ENCODE data around the gene CHN2. TPM values are rescaled to one million over a fixed set of nuclear protein-coding genes. Genes with fewer than 3 reads are reported as not detected.

Gene CHN2
- total RNA-seq, 1 donor from 2014 or later, result 0.64 TPM

- Mint-ChIP-seq H3K4me1 (ENCODE audit: unreplicated experiment) (no peaks in the 10 kb centered on the region), H3K9me3 (ENCODE audit: unreplicated experiment) (no peaks in the 10 kb centered on the region), H3K27me3 (ENCODE audit: unreplicated experiment) (peaks cover 15% of the 10 kb centered on the region), H3K36me3 (ENCODE audit: unreplicated experiment) (no peaks in the 10 kb centered on the region), H3K27ac (ENCODE audit: unreplicated experiment) (no peak overlapping the region), H3K4me3 (ENCODE audit: unreplicated experiment) (no peak overlapping the region)
- TF ChIP-seq, protein P1, sequence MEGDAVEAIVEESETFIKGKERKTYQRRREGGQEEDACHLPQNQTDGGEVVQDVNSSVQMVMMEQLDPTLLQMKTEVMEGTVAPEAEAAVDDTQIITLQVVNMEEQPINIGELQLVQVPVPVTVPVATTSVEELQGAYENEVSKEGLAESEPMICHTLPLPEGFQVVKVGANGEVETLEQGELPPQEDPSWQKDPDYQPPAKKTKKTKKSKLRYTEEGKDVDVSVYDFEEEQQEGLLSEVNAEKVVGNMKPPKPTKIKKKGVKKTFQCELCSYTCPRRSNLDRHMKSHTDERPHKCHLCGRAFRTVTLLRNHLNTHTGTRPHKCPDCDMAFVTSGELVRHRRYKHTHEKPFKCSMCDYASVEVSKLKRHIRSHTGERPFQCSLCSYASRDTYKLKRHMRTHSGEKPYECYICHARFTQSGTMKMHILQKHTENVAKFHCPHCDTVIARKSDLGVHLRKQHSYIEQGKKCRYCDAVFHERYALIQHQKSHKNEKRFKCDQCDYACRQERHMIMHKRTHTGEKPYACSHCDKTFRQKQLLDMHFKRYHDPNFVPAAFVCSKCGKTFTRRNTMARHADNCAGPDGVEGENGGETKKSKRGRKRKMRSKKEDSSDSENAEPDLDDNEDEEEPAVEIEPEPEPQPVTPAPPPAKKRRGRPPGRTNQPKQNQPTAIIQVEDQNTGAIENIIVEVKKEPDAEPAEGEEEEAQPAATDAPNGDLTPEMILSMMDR (IDR thresholded peaks at IDR 0.05), result no peak
- no peak for DNase-seq (ENCODE audit: extremely low spot score, unreplicated experiment)
These were observed 222.3 kb downstream of the CHN2 start for GRCh38 chr7:29416938-29417305.

DNA sequence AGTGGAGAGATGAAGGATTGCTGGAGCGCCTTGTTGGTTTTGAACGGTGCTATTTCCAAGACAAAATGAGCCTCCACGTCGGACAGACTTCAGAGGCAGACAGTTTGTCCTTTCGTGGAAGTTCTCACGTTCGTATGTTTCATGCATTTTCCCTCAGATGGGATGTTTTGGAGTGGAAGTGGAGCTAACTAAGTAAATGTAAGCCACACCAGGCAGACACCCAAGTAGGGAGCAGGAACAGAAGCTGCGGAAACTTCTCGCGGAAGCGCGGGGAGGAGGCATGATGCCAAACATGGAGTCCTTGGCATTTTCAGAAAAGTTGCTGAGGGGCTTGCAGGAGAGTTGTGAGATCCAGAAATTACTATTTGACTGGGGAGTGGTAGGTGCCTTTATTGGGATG is 223.5 kb downstream of the CHN2 start:
- H3K4me1 Mint-ChIP-seq (ENCODE audit: unreplicated experiment), result no peaks in the 10 kb centered on the region
- H3K27me3 Mint-ChIP-seq (ENCODE audit: unreplicated experiment), result peaks cover 21% of the 10 kb centered on the region
- TF ChIP-seq, protein P1 (IDR thresholded peaks at IDR 0.05), result no peak
- no peaks in the 10 kb centered on the region for H3K9me3 Mint-ChIP-seq (ENCODE audit: unreplicated experiment)
- no peak for DNase-seq (ENCODE audit: extremely low spot score, unreplicated experiment)
- no peak overlapping the region for H3K4me3 Mint-ChIP-seq (ENCODE audit: unreplicated experiment)
- no peaks in the 10 kb centered on the region for H3K36me3 Mint-ChIP-seq (ENCODE audit: unreplicated experiment)
- no peak overlapping the region for H3K27ac Mint-ChIP-seq (ENCODE audit: unreplicated experiment)

DNA sequence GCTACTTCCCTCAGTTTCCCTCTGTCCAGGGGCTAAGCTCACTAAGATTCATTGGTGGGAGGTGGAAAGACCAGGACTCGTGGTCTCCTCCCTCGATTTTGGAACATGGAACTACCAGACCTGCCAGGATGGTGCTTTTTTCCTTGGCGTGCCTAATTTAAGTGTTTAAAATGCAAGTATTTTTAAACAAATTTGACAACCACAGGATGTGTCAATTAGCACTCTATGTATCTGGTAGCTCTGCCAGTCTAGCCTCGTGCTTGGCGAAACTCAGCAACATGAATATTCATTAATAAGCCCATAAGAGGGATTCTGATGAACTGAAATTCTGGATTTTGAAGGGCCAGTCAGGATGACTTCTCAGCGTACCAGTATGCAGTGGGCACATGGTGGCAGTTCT is 224.1 kb downstream of the CHN2 start:
- no peak for DNase-seq (ENCODE audit: extremely low spot score, unreplicated experiment)
- Mint-ChIP-seq H3K4me1 (ENCODE audit: unreplicated experiment) (no peaks in the 10 kb centered on the region), H3K27ac (ENCODE audit: unreplicated experiment) (no peak overlapping the region), H3K36me3 (ENCODE audit: unreplicated experiment) (no peaks in the 10 kb centered on the region), H3K4me3 (ENCODE audit: unreplicated experiment) (no peak overlapping the region), H3K9me3 (ENCODE audit: unreplicated experiment) (no peaks in the 10 kb centered on the region), H3K27me3 (ENCODE audit: unreplicated experiment) (peaks cover 25% of the 10 kb centered on the region)
- TF ChIP-seq, protein P1 (IDR thresholded peaks at IDR 0.05), result no peak

GRCh38 chr7:29420011-29420410 is 225.4 kb downstream of the CHN2 start:
- TF ChIP-seq, protein P1 (IDR thresholded peaks at IDR 0.05), result no peak
- Mint-ChIP-seq H3K4me1 (ENCODE audit: unreplicated experiment) (no peaks in the 10 kb centered on the region), H3K9me3 (ENCODE audit: unreplicated experiment) (no peaks in the 10 kb centered on the region), H3K27ac (ENCODE audit: unreplicated experiment) (no peak overlapping the region), H3K36me3 (ENCODE audit: unreplicated experiment) (no peaks in the 10 kb centered on the region), H3K4me3 (ENCODE audit: unreplicated experiment) (no peak overlapping the region), H3K27me3 (ENCODE audit: unreplicated experiment) (peaks cover 29% of the 10 kb centered on the region)
- no peak for DNase-seq (ENCODE audit: extremely low spot score, unreplicated experiment)

DNA sequence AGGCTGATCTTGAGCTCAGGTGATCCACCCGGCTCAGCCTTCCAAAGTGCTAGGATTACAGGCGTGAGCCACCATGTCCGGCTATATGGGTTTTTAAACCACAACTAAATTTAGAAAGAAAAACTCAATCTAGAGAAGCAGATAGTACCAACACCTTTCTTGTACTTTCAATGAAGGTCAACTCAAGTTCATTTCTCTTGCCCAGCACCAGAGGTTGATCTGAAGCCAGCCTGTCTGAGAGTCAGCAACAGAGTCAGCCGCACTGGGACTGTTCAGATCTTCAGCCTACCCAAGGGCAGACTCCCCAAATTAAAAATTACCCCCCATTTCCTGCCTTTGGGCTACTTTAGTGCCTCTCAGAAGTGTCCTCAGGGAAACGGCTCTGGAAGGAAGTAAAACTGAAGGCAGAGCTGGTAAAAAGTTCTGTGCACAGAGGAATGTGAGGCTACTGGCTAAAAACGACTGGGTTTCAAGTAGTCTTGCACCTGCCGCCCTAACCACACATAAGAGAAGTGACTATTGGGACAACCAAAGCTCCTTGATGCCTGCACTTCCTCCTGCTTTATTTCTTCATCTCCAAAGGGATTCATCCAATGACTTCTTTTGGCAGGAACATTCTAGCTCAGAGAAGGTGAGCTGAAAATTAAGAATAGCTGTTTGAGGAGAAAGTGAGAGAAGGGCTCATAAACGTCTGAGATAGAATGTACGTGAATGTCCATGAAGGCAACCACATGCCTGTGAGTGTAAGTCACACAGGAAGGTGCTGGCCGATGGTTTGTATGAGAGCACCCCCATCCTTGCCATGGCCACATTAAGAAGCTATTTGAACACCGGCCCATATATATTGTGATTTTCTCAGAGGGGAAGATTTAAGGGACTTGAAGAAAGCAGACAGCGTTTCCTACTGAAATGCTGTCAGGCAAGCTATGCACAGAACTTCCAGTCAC is 226.7 kb downstream of the CHN2 start:
- peaks cover 26% of the 10 kb centered on the region for H3K27me3 Mint-ChIP-seq (ENCODE audit: unreplicated experiment)
- H3K4me3 Mint-ChIP-seq (ENCODE audit: unreplicated experiment), result no peak overlapping the region
- TF ChIP-seq, protein P1 (IDR thresholded peaks at IDR 0.05), result no peak
- no peaks in the 10 kb centered on the region for H3K4me1 Mint-ChIP-seq (ENCODE audit: unreplicated experiment)
- H3K9me3 Mint-ChIP-seq (ENCODE audit: unreplicated experiment), result no peaks in the 10 kb centered on the region
- no peaks in the 10 kb centered on the region for H3K36me3 Mint-ChIP-seq (ENCODE audit: unreplicated experiment)
- no peak for DNase-seq (ENCODE audit: extremely low spot score, unreplicated experiment)
- H3K27ac Mint-ChIP-seq (ENCODE audit: unreplicated experiment), result no peak overlapping the region

Data from osteocyte (in vitro differentiated cells).